NT2/D1 (cell line): Measurements from ENCODE around the gene ZNF385B.

Source experiments
- DNase-seq: peaks from one replicate; pipeline ENCODE4 v3.0.0-alpha.2; 2011; ENCODE audit warnings: low read depth, low spot score
- H3K27me3 ChIP-seq: 2 replicates; pipeline ENCODE4 v1.6.0; 2011; ENCODE audit warnings: mild to moderate bottlenecking; ENCODE audit not compliant: insufficient read length, insufficient read depth
- H3K36me3 ChIP-seq: 2 replicates; pipeline ENCODE4 v1.6.1; 2011; ENCODE audit warnings: mild to moderate bottlenecking, low read length, mixed read lengths; ENCODE audit not compliant: insufficient read depth, insufficient read length
- H3K4me1 ChIP-seq: 2 replicates; pipeline ENCODE4 v1.5.1; 2011; ENCODE audit not compliant: insufficient read depth, insufficient read length
- H3K4me3 ChIP-seq: 2 replicates; pipeline ENCODE4 v1.5.1; 2011; ENCODE audit warnings: low read depth; ENCODE audit not compliant: insufficient read length
- H3K9ac ChIP-seq: 2 replicates; pipeline ENCODE4 v1.6.0; 2011; ENCODE audit warnings: low read depth; ENCODE audit not compliant: insufficient read length
- H3K9me3 ChIP-seq: 2 replicates; pipeline ENCODE4 v1.5.1; 2011; ENCODE audit warnings: mild to moderate bottlenecking, low read length; ENCODE audit not compliant: insufficient read depth
- SUZ12 ChIP-seq: IDR thresholded peaks from 2 replicates; pipeline ENCODE4 v1.6.1; 2011; ENCODE audit not compliant: insufficient read length, insufficient read depth; ENCODE audit errors: extremely low read depth
- YY1 ChIP-seq: IDR thresholded peaks from 2 replicates; pipeline ENCODE4 v1.6.1; 2011; ENCODE audit not compliant: insufficient read length, insufficient read depth
- ZNF274 ChIP-seq: IDR thresholded peaks from 2 replicates; pipeline ENCODE4 v1.6.1; 2011; ENCODE audit warnings: mild to moderate bottlenecking, low read depth, low read length

ZNF385B gene

DNA sequence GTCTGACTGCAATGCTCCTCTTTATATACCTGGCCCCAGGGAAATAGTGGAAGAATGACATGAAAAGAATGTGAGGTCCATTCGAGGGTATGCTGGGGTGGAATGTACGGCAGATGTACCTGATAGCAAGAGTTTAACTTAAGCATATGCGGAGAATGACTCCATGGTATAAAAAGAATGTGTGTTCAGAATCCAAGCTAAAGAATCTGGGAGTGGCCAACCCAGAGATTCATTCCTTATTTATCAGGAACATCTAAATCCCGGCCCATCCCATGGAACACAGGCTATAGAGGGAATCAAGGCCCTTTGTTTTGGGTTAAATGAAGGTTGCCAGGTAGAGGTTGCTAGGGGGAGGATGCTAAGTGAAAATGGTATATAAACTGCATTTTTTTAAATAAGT is 150.0 kb downstream of the ZNF385B start:
- Histone ChIP-seq H3K4me1 (no peaks in the 10 kb centered on the region), H3K9ac (no peak overlapping the region), H3K9me3 (no peaks in the 10 kb centered on the region), H3K36me3 (no peaks in the 10 kb centered on the region), H3K27me3 (no peaks in the 10 kb centered on the region), H3K4me3 (no peak overlapping the region)
- TF ChIP-seq SUZ12 (no peak), ZNF274 (no peak), YY1 (no peak)
- DNase-seq = no peak

DNA sequence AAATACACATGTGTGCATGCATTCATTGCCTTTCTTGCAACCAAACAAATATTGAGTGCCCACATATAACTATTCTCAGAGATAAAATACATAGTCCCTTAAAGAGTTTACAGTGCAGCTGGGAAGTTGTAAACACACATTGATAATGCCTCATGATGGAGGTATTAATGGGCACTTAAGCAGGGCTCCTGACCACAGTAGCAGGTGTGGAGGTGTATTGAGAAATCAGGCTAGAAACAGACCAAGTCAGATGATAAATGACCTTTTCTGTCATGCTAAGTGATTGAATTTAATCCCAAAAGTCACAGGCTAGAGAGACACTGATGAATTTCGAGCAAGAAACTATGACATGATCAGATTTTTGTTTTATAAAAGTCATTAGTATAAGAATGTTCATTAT is 157.7 kb downstream of the ZNF385B start:
- H3K9me3 ChIP-seq = no peaks in the 10 kb centered on the region
- H3K4me3 ChIP-seq = no peak overlapping the region

DNA sequence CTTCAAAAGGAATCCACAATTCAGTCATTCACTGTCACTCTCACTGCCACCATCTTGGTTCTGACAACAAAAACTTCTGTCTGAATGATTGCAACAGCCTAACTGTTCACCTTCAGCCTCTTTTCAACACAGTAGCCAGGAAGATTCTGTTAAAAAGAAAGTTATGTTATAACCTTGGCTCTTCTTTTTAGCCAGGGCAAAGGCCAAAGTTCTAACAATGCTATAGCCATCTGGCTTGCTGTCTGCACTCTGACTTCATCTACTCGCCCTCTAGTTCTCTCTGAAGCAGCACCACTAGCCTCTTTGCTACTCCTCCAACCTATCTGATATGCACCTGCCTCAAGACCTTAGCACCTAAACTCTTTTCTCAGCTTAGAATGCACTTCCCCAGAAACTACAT is 158.5 kb downstream of the ZNF385B start:
- H3K36me3 ChIP-seq = no peaks in the 10 kb centered on the region

More for the DNA sequence above, 157.7 kb downstream of the ZNF385B start:
- Histone ChIP-seq H3K27me3 (no peaks in the 10 kb centered on the region), H3K36me3 (no peaks in the 10 kb centered on the region), H3K9ac (no peak overlapping the region), H3K4me1 (no peaks in the 10 kb centered on the region)
- DNase-seq = no peak
- TF ChIP-seq YY1 (no peak), ZNF274 (no peak), SUZ12 (no peak)

DNA sequence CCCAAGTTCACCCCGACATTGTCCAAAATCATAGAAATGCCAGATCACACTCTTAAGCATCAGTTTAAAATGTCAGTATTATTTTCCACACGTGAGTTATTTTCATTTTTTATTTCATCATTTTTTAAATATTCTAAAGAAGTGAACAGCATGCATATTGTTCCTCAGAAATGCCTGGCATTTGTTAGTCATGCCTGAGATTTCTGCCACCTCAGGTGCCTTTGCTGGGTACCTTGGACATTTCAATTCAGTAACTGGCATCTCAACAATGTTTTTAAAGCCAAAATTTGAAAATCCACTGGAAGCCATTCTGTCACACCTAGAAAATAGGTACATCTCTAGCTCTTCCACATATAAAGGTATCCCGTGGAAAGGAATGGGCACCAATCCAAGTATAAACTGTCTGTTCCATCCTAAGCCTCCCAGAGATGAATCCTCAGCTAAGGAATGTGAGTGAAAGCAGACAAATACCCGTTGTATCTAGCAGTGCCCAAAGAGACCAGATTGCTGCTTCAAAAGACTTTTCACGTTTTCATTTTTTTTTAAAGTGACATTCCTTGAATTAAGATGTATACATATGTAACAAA is 159.8 kb downstream of the ZNF385B start:
- Histone ChIP-seq H3K9me3 (no peaks in the 10 kb centered on the region), H3K36me3 (no peaks in the 10 kb centered on the region), H3K4me1 (no peaks in the 10 kb centered on the region), H3K4me3 (no peak overlapping the region), H3K9ac (no peak overlapping the region), H3K27me3 (no peaks in the 10 kb centered on the region)
- DNase-seq = no peak
- no peak for TF ChIP-seq ZNF274

More for the DNA sequence above, 158.5 kb downstream of the ZNF385B start:
- Histone ChIP-seq H3K9me3 (no peaks in the 10 kb centered on the region), H3K4me1 (no peaks in the 10 kb centered on the region), H3K27me3 (no peaks in the 10 kb centered on the region), H3K9ac (no peak overlapping the region), H3K4me3 (no peak overlapping the region)
- TF ChIP-seq YY1 (no peak), SUZ12 (no peak), ZNF274 (no peak)
- DNase-seq = no peak

DNA sequence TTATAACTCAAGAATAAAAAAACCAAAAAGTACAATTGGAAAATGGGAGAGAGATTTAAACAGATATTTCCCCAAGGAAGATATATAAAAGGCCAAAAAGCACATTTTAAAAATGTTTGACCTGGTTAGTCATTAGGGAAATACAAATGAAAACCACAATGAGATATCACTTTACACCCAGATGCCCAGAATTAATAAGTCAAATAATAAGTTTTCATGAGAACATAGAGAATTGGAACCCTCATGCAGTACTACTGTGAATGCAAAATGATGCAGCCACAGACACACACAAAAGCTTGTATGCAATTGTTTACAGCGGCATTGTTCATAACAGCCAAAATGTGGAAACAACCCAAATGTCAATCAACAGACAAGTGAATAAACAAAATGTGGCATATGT is 165.9 kb downstream of the ZNF385B start:
- Histone ChIP-seq H3K36me3 (no peaks in the 10 kb centered on the region), H3K9me3 (no peaks in the 10 kb centered on the region), H3K9ac (no peak overlapping the region), H3K27me3 (no peaks in the 10 kb centered on the region), H3K4me1 (no peaks in the 10 kb centered on the region), H3K4me3 (no peak overlapping the region)
- no peak for TF ChIP-seq YY1
- no peak for TF ChIP-seq ZNF274
- TF ChIP-seq SUZ12 = no peak
- no peak for DNase-seq

DNA sequence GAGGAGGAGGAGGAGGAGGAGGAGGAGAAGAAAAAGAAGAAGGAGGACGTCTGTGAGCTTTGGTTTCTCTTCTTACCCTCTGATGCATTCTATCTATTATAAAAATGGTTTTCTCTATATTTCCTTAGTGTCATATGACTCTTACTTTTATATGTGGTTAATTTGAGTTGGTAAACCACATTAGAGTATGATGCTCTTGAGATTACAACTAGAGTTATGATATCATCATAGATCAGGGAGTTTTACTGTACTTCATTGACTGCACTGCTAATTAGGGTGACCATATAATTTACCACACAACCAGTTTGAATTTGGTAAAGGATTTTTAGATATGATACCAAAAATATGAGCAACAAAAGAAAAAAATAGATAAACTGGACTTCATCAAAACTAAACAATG is 166.4 kb downstream of the ZNF385B start:
- no peaks in the 10 kb centered on the region for H3K36me3 ChIP-seq
- no peak for DNase-seq
- no peaks in the 10 kb centered on the region for H3K9me3 ChIP-seq
- no peaks in the 10 kb centered on the region for H3K4me1 ChIP-seq
- H3K4me3 ChIP-seq = no peak overlapping the region
- no peaks in the 10 kb centered on the region for H3K27me3 ChIP-seq
- no peak overlapping the region for H3K9ac ChIP-seq
- no peak for TF ChIP-seq YY1
- TF ChIP-seq ZNF274 = no peak
- no peak for TF ChIP-seq SUZ12

DNA sequence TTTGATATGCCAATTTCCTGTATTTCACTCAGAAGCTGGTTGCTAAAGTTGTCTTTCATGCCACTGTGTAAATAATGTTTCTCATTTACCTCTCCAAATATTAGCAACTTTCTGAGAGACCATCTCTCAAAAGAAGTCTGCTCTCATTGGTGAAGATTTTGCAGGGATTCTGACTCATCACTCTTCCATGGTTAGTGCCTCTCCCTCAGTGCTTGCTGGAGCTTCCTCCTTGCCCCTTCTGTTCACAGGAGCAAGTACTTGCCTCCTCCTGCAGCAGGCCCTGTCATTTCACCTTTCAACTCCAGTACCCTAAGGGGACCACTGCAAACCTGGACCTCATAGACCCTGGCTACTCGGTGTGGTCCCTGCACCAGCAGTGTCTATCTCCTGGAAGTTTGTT is 168.8 kb downstream of the ZNF385B start:
- TF ChIP-seq YY1 (no peak), SUZ12 (no peak), ZNF274 (no peak)
- no peak overlapping the region for H3K9ac ChIP-seq
- DNase-seq = no peak
- H3K4me1 ChIP-seq = no peaks in the 10 kb centered on the region
- no peak overlapping the region for H3K4me3 ChIP-seq
- H3K9me3 ChIP-seq = no peaks in the 10 kb centered on the region
- H3K27me3 ChIP-seq = no peaks in the 10 kb centered on the region
- no peaks in the 10 kb centered on the region for H3K36me3 ChIP-seq
